ENCODE results near the gene PANK4. TPM values are rescaled to one million over a fixed set of nuclear protein-coding genes. Genes with fewer than 3 reads are reported as not detected.

Gene PANK4
- polyA plus RNA-seq, 1 donor (not counting 4 experiments of a cell fraction or from before 2014, with no cell fraction given): 14.5 TPM

GRCh38 chr1:2558420-2558819, 32.0 kb upstream of the PANK4 start:
- H3K4me1 ChIP-seq (ENCODE audit: control insufficient read depth, extremely low read depth, insufficient read depth, low read length): peaks cover 11% of the 10 kb centered on the region
- no peak for FAIRE-seq
- dilution Hi-C loops (cut with MboI; ENCODE audit: extremely low pct_ligation_motif_present, low sequenced_read_pairs): no loop called here

GRCh38 chr1:2557482-2558400, 31.3 kb upstream of the PANK4 start:
- no peaks in the 10 kb centered on the region for H3K36me3 ChIP-seq (ENCODE audit: control insufficient read depth in 2 of 2, extremely low read depth in 1 of 2, insufficient read depth in 2 of 2, low read length in 2 of 2)
- H3K9ac ChIP-seq (ENCODE audit: control insufficient read depth, extremely low read depth, insufficient read depth, low read length): no peak overlapping the region
- H3K4me2 ChIP-seq (ENCODE audit: control insufficient read depth, extremely low read depth, insufficient read depth, low read depth, low read length): peak overlapping the region; percentile 93
- no peaks in the 10 kb centered on the region for H3K9me3 ChIP-seq (ENCODE audit: control insufficient read depth, low read depth, low read length)
- H3K79me2 ChIP-seq (ENCODE audit: control insufficient read depth, insufficient read depth, low read length): no peaks in the 10 kb centered on the region
- no peaks in the 10 kb centered on the region for H3K9me1 ChIP-seq (ENCODE audit: control insufficient read depth, extremely low read depth, insufficient read depth, low read length)
- H3K27me3 ChIP-seq (ENCODE audit: control insufficient read depth, extremely low read depth, insufficient read depth, low read length): no peaks in the 10 kb centered on the region
- FAIRE-seq (no peak), DNase-seq (ENCODE audit: low read depth, low spot score) (no peak)
- H3K27ac ChIP-seq (ENCODE audit: control insufficient read depth, insufficient read depth, low read length): no peak overlapping the region
- peaks cover 11% of the 10 kb centered on the region for H3K4me1 ChIP-seq (ENCODE audit: control insufficient read depth, extremely low read depth, insufficient read depth, low read length)
- no peak overlapping the region for H2AFZ ChIP-seq (ENCODE audit: control insufficient read depth, low read length)
- TF ChIP-seq EZH2 (IDR thresholded peaks at IDR 0.05; ENCODE audit: low read length) (no peak), CTCF (optimal IDR thresholded peaks at IDR 0.05 in 1 of 3, IDR thresholded peaks at IDR 0.05 in 1 of 3, conservative IDR thresholded peaks at IDR 0.05 in 1 of 3; ENCODE audit: extremely low read depth in 1 of 3, insufficient read depth in 2 of 3, low read length in 3 of 3) (no peak)
- no peaks in the 10 kb centered on the region for H4K20me1 ChIP-seq (ENCODE audit: control insufficient read depth, extremely low read depth, insufficient read depth, low read length)
- dilution Hi-C loops (cut with MboI; ENCODE audit: extremely low pct_ligation_motif_present, low sequenced_read_pairs): no loop called here
- H3K4me3 ChIP-seq (ENCODE audit: control insufficient read depth in 2 of 3, extremely low read depth in 1 of 3, insufficient read depth in 2 of 3, low read depth in 1 of 3, low read length in 3 of 3): no peak overlapping the region

More at GRCh38 chr1:2558420-2558819, 32.0 kb upstream of the PANK4 start:
- no peak overlapping the region for H3K4me3 ChIP-seq (ENCODE audit: control insufficient read depth in 2 of 3, extremely low read depth in 1 of 3, insufficient read depth in 2 of 3, low read depth in 1 of 3, low read length in 3 of 3)
- no peak overlapping the region for H3K27ac ChIP-seq (ENCODE audit: control insufficient read depth, insufficient read depth, low read length)
- H3K36me3 ChIP-seq (ENCODE audit: control insufficient read depth in 2 of 2, extremely low read depth in 1 of 2, insufficient read depth in 2 of 2, low read length in 2 of 2): no peaks in the 10 kb centered on the region
- H3K9me3 ChIP-seq (ENCODE audit: control insufficient read depth, low read depth, low read length): no peaks in the 10 kb centered on the region
- H3K27me3 ChIP-seq (ENCODE audit: control insufficient read depth, extremely low read depth, insufficient read depth, low read length): no peaks in the 10 kb centered on the region
- DNase-seq (ENCODE audit: low read depth, low spot score): no peak
- no peak for TF ChIP-seq EZH2 (IDR thresholded peaks at IDR 0.05; ENCODE audit: low read length)
- no peak for TF ChIP-seq CTCF (optimal IDR thresholded peaks at IDR 0.05 in 1 of 3, IDR thresholded peaks at IDR 0.05 in 1 of 3, conservative IDR thresholded peaks at IDR 0.05 in 1 of 3; ENCODE audit: extremely low read depth in 1 of 3, insufficient read depth in 2 of 3, low read length in 3 of 3)
- H2AFZ ChIP-seq (ENCODE audit: control insufficient read depth, low read length): no peak overlapping the region
- H3K9me1 ChIP-seq (ENCODE audit: control insufficient read depth, extremely low read depth, insufficient read depth, low read length): no peaks in the 10 kb centered on the region
- no peaks in the 10 kb centered on the region for H4K20me1 ChIP-seq (ENCODE audit: control insufficient read depth, extremely low read depth, insufficient read depth, low read length)
- no peaks in the 10 kb centered on the region for H3K79me2 ChIP-seq (ENCODE audit: control insufficient read depth, insufficient read depth, low read length)
- no peak overlapping the region for H3K4me2 ChIP-seq (ENCODE audit: control insufficient read depth, extremely low read depth, insufficient read depth, low read depth, low read length)
- no peak overlapping the region for H3K9ac ChIP-seq (ENCODE audit: control insufficient read depth, extremely low read depth, insufficient read depth, low read length)

All from keratinocyte (primary cell).